Mesenchymal stem cell (in vitro differentiated cells and primary cell): Measurements from ENCODE around the gene NMNAT3.
"Not testable (repeated sequence)": the region's sequence is repeated elsewhere in the genome, so short reads cannot be mapped to it uniquely, and the experiment has no call there.

Experiments used
- DNase-seq: peaks from one replicate; pipeline ENCODE4 v3.0.0-alpha.2; 2013
- H2AFZ ChIP-seq: one replicate; pipeline ENCODE4 v1.6.1; 2013; ENCODE audit warnings: low read depth, mild to moderate bottlenecking, control low read depth, inconsistent platforms, low read length, moderate library complexity
- H2AK5ac ChIP-seq: 2 replicates; pipeline ENCODE4 v1.6.1; 2013; ENCODE audit warnings: low read length, moderate library complexity, mild to moderate bottlenecking, inconsistent platforms; ENCODE audit not compliant: severe bottlenecking
- H2BK120ac ChIP-seq: one replicate; pipeline ENCODE4 v1.6.1; 2013; ENCODE audit warnings: low read depth, mild to moderate bottlenecking, inconsistent platforms, low read length, moderate library complexity
- H2BK12ac ChIP-seq, 2 experiments: one replicate each; pipeline ENCODE4 v1.6.1; 2013; ENCODE audit warnings: inconsistent platforms in 2 of 2, low read length in 2 of 2, mild to moderate bottlenecking in 2 of 2, moderate library complexity in 2 of 2, control low read depth in 1 of 2
- H2BK15ac ChIP-seq: one replicate; pipeline ENCODE4 v1.6.1; 2013; ENCODE audit warnings: mild to moderate bottlenecking, low read depth, inconsistent platforms; ENCODE audit not compliant: poor library complexity, severe bottlenecking
- H2BK5ac ChIP-seq: 2 replicates; pipeline ENCODE4 v1.6.1; 2013; ENCODE audit warnings: low read depth, mild to moderate bottlenecking, low read length, control low read depth, inconsistent platforms; ENCODE audit not compliant: poor library complexity, severe bottlenecking
- H3K14ac ChIP-seq, 2 experiments: one replicate each; pipeline ENCODE4 v1.6.1; 2013; ENCODE audit warnings: inconsistent platforms in 2 of 2, low read length in 2 of 2, control low read depth in 1 of 2, mild to moderate bottlenecking in 1 of 2, moderate library complexity in 1 of 2
- H3K18ac ChIP-seq, 2 experiments: one replicate each; pipeline ENCODE4 v1.6.1; 2013; ENCODE audit warnings: inconsistent platforms in 2 of 2, low read length in 2 of 2, control low read depth in 1 of 2, low read depth in 1 of 2, mild to moderate bottlenecking in 1 of 2
- H3K23ac ChIP-seq, 2 experiments: one replicate each; pipeline ENCODE4 v1.6.1; 2013; ENCODE audit warnings: inconsistent platforms in 2 of 2, low read length in 2 of 2, mild to moderate bottlenecking in 2 of 2, moderate library complexity in 2 of 2, control low read depth in 1 of 2
- H3K27ac ChIP-seq: 2 replicates; pipeline ENCODE4 v1.5.1; 2013; ENCODE audit warnings: mild to moderate bottlenecking, moderate library complexity, low read length, control low read depth, inconsistent platforms; ENCODE audit not compliant: poor library complexity, severe bottlenecking
- H3K27me3 ChIP-seq, 2 experiments: 2 replicates each; pipeline versions ENCODE4 v1.6.1 to v1.7.0; 2013; ENCODE audit warnings: low read length in 2 of 2, mild to moderate bottlenecking in 2 of 2, moderate library complexity in 2 of 2, control low read depth in 1 of 2, inconsistent platforms in 1 of 2; ENCODE audit not compliant: control insufficient read depth in 1 of 2, insufficient read depth in 1 of 2
- H3K36me3 ChIP-seq, 2 experiments: 2 replicates each; pipeline versions ENCODE4 v1.6.1 to v1.7.0; 2013; ENCODE audit warnings: low read length in 2 of 2, control low read depth in 1 of 2, inconsistent platforms in 1 of 2, low read depth in 1 of 2, mild to moderate bottlenecking in 1 of 2; ENCODE audit not compliant: insufficient read depth in 2 of 2, control insufficient read depth in 1 of 2
- H3K4ac ChIP-seq, 2 experiments: one replicate each; pipeline ENCODE4 v1.6.1; 2013; ENCODE audit warnings: inconsistent platforms in 2 of 2, low read length in 2 of 2, mild to moderate bottlenecking in 2 of 2, moderate library complexity in 2 of 2, control low read depth in 1 of 2, low read depth in 1 of 2
- H3K4me1 ChIP-seq: 2 replicates; pipeline ENCODE4 v1.6.1; 2013; ENCODE audit warnings: low read depth, low read length, control low read depth; ENCODE audit not compliant: control insufficient read depth, insufficient read depth
- H3K4me2 ChIP-seq: 2 replicates; pipeline ENCODE4 v1.6.1; 2013; ENCODE audit warnings: low read length, mild to moderate bottlenecking, inconsistent platforms; ENCODE audit not compliant: poor library complexity, severe bottlenecking
- H3K4me3 ChIP-seq, 2 experiments: 2 replicates each; pipeline versions ENCODE4 v1.5.1 to v1.7.0; 2013; ENCODE audit warnings: low read length in 2 of 2, mild to moderate bottlenecking in 2 of 2, control low read depth in 1 of 2, low read depth in 1 of 2; ENCODE audit not compliant: insufficient read depth in 1 of 2
- H3K79me1 ChIP-seq: replicated peaks from 2 replicates; pipeline ENCODE4 v1.6.1; 2013; ENCODE audit warnings: mild to moderate bottlenecking, control low read depth, low read length, inconsistent platforms; ENCODE audit not compliant: poor library complexity, severe bottlenecking
- H3K9ac ChIP-seq: 2 replicates; pipeline ENCODE4 v1.7.0; 2013; ENCODE audit warnings: mild to moderate bottlenecking, low read length, moderate library complexity
- H3K9me3 ChIP-seq: 2 replicates; pipeline ENCODE4 v1.7.0; 2013; ENCODE audit warnings: mild to moderate bottlenecking, low read length; ENCODE audit not compliant: control insufficient read depth
- H4K8ac ChIP-seq: one replicate; pipeline ENCODE4 v1.6.1; 2013; ENCODE audit warnings: inconsistent platforms, mild to moderate bottlenecking, low read length, moderate library complexity
- H4K91ac ChIP-seq: one replicate; pipeline ENCODE4 v1.6.1; 2013; ENCODE audit warnings: mild to moderate bottlenecking, low read length, inconsistent platforms
- WGBS: methylation state at CpG from one replicate; pipeline ENCODE4 v1.1.7; 2013; ENCODE audit warnings: mixed read lengths; 5-methylcytosine and 5-hydroxymethylcytosine counted together

NMNAT3 gene

DNA sequence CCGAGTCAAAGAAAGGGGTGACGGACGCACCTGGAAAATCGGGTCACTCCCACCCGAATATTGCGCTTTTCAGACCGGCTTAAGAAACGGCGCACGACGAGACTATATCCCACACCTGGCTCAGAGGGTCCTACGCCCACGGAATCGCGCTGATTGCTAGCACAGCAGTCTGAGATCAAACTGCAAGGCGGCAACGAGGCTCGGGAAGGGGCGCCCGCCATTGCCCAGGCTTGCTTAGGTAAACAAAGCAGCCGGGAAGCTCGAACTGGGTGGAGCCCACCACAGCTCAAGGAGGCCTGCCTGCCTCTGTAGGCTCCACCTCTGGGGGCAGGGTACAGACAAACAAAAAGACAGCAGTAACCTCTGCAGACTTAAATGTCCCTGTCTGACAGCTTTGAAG is 86.6 kb downstream of the NMNAT3 start:
- H3K36me3 ChIP-seq, H3K9ac ChIP-seq, H3K4me3 ChIP-seq, H3K14ac ChIP-seq, H2AK5ac ChIP-seq, H3K4ac ChIP-seq, H3K23ac ChIP-seq, H3K27me3 ChIP-seq, H3K4me1 ChIP-seq, H2BK120ac ChIP-seq, H4K8ac ChIP-seq, H2AFZ ChIP-seq, H3K18ac ChIP-seq, H3K9me3 ChIP-seq, H3K27ac ChIP-seq, H2BK12ac ChIP-seq, DNase-seq, H4K91ac ChIP-seq, H2BK5ac ChIP-seq, H3K4me2 ChIP-seq, H3K79me1 ChIP-seq, H2BK15ac ChIP-seq: not testable (repeated sequence)
- 80% methylated on average over 5 of the region's 22 CpGs for WGBS

GRCh38 chr3:139588450-139588849 is 89.3 kb downstream of the NMNAT3 start:
- no peak overlapping the region for H3K4me2 ChIP-seq
- H2BK5ac ChIP-seq = no peak overlapping the region
- no peaks in the 10 kb centered on the region for H3K36me3 ChIP-seq
- no peak overlapping the region for H2BK15ac ChIP-seq
- H2BK120ac ChIP-seq = no peak overlapping the region
- H4K8ac ChIP-seq = no peak overlapping the region
- no peaks in the 10 kb centered on the region for H3K79me1 ChIP-seq
- no peak overlapping the region for H3K14ac ChIP-seq
- no peaks in the 10 kb centered on the region for H3K27me3 ChIP-seq
- H3K27ac ChIP-seq = no peak overlapping the region
- no peak overlapping the region for H4K91ac ChIP-seq
- no peak overlapping the region for H2BK12ac ChIP-seq
- no peaks in the 10 kb centered on the region for H3K9me3 ChIP-seq
- no peak overlapping the region for H3K23ac ChIP-seq
- H3K4me1 ChIP-seq = no peaks in the 10 kb centered on the region
- H3K4ac ChIP-seq = no peak overlapping the region
- no peak overlapping the region for H3K4me3 ChIP-seq
- WGBS = 11% methylated on average over 1 of the region's 4 CpGs
- H3K18ac ChIP-seq = no peak overlapping the region
- H3K9ac ChIP-seq = no peak overlapping the region
- H2AK5ac ChIP-seq = no peak overlapping the region
- no peak for DNase-seq
- no peak overlapping the region for H2AFZ ChIP-seq

- Histone ChIP-seq H2BK120ac (no peak overlapping the region), H4K8ac (no peak overlapping the region), H2BK15ac (no peak overlapping the region), H3K36me3 (no peaks in the 10 kb centered on the region), H3K18ac (no peak overlapping the region), H3K14ac (no peak overlapping the region), H2BK12ac (no peak overlapping the region), H3K27ac (no peak overlapping the region), H3K79me1 (no peaks in the 10 kb centered on the region), H3K23ac (no peak overlapping the region), H3K4me1 (no peaks in the 10 kb centered on the region), H3K4ac (no peak overlapping the region), H4K91ac (no peak overlapping the region), H3K4me2 (no peak overlapping the region), H3K4me3 (no peak overlapping the region), H2AK5ac (no peak overlapping the region), H2AFZ (no peak overlapping the region), H3K9ac (no peak overlapping the region), H2BK5ac (no peak overlapping the region), H3K9me3 (no peaks in the 10 kb centered on the region), H3K27me3 (no peaks in the 10 kb centered on the region)
- DNase-seq = no peak
These were observed 90.0 kb downstream of the NMNAT3 start for GRCh38 chr3:139587797-139588196.

DNA sequence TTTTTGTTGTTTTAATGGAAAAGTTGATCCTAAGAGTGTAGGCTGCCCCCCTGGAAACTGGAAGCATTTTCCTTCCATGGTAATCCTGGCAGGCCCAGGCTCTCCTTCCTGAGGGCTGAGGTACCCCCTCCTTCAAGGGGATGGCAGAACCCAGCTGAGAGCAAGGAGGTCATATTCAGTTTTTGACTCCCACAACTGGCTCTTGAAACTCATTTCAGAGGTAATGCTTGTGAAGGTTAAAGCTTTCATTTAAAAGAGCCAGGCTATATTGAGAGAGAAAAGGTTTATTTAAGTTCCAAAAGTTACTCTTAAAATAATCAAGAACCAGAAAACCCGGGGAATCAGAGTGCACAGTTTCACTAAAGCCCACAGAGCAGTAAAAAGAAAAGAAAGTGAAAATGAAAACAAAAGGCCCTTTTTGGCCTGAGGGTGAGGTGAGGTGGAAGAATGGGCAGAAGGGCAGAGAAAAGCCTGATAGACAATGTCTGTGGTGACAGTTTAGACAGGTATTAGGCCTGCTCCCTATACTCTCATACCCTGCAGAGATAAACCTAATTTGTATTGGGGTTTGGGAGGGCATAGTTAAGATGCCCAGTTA is 91.3 kb downstream of the NMNAT3 start:
- Histone ChIP-seq H4K91ac (no peak overlapping the region), H3K23ac (no peak overlapping the region), H3K18ac (no peak overlapping the region), H3K4me3 (no peak overlapping the region), H4K8ac (no peak overlapping the region), H3K9ac (no peak overlapping the region), H2AFZ (no peak overlapping the region), H2BK12ac (no peak overlapping the region), H3K27ac (no peak overlapping the region), H3K4ac (no peak overlapping the region), H2AK5ac (no peak overlapping the region), H3K14ac (no peak overlapping the region), H2BK5ac (no peak overlapping the region), H2BK15ac (no peak overlapping the region), H3K4me2 (no peak overlapping the region), H3K4me1 (no peaks in the 10 kb centered on the region), H3K36me3 (no peaks in the 10 kb centered on the region), H3K9me3 (no peaks in the 10 kb centered on the region), H3K79me1 (no peaks in the 10 kb centered on the region), H2BK120ac (no peak overlapping the region), H3K27me3 (no peaks in the 10 kb centered on the region)
- 92% methylated on average over 1 of the region's 1 CpG for WGBS
- DNase-seq = no peak
